Gastrocnemius medialis (tissue), 4 donors: ENCODE measurements around the gene GLI3. TPM values are rescaled to one million over a fixed set of nuclear protein-coding genes. Genes with fewer than 3 reads are reported as not detected.

Experiments used
- ATAC-seq, 2 donors: fragments of 150-250 bp; one replicate each; pipeline ENCODE4 v1.9.1; 2016
- DNase-seq, 2 donors: peaks; one replicate each; pipeline ENCODE4 v3.0.0-alpha.2; 2019
- H3K27ac ChIP-seq, 4 donors: fragments of 200-600 bp; sonication (generic); 1 replicate in 1 of 4; 2 replicates in 3 of 4; pipeline ENCODE4 v1.5.1; 2016 to 2018; ENCODE audit warnings: mild to moderate bottlenecking in 2 of 4, moderate library complexity in 1 of 4
- H3K27me3 ChIP-seq, 3 donors: fragments of 200-600 bp; sonication (generic) in 2 of 3; 1 replicate in 1 of 3; 2 replicates in 2 of 3; pipeline versions ENCODE4 v1.5.1 to v1.6.0; 2016 to 2019; ENCODE audit warnings: mild to moderate bottlenecking in 1 of 3, moderate library complexity in 1 of 3
- H3K36me3 ChIP-seq, 2 donors: fragments of 200-600 bp; sonication (generic) in 1 of 2; one replicate each; pipeline ENCODE4 v1.5.1; 2017 to 2018
- H3K4me1 ChIP-seq, 2 donors: fragments of 200-600 bp; sonication (generic) in 1 of 2; one replicate each; pipeline ENCODE4 v1.5.1; 2016 to 2017; ENCODE audit warnings: mild to moderate bottlenecking in 2 of 2
- H3K4me3 ChIP-seq, 4 donors: fragments of 200-600 bp; sonication (generic) in 3 of 4; 1 replicate in 1 of 4; 2 replicates in 3 of 4; pipeline ENCODE4 v1.5.1; 2016 to 2019; ENCODE audit warnings: mild to moderate bottlenecking in 2 of 4
- H3K9me3 ChIP-seq, 3 donors: fragments of 200-600 bp; sonication (generic) in 2 of 3; 1 replicate in 1 of 3; 2 replicates in 2 of 3; pipeline ENCODE4 v1.5.1; 2016 to 2019
- POLR2A ChIP-seq, 2 donors: fragments of 450-650 bp; IDR thresholded peaks; one replicate each; pipeline ENCODE4 v1.6.1; 2017; ENCODE audit warnings: antibody characterized with exemption in 2 of 2, mild to moderate bottlenecking in 2 of 2, moderate library complexity in 2 of 2
- in situ Hi-C, 4 donors: fragments of 200-750 bp; cut with MboI; loops; one replicate each; pipeline versions ENCODE4 v1.15.0 to v1.8.0; 2017; ENCODE audit warnings: low sequenced_read_pairs in 4 of 4
- intact Hi-C: fragments of 100-400 bp; cut with DNase I; formaldehyde crosslinking; loops from one replicate; pipeline ENCODE4 v1.15.1; 2023; ENCODE audit warnings: low total_unique reads
- total RNA-seq, 4 donors: library from RNA; depleted of rRNA; stranded (reverse); fragments of >200 nt; gene quantifications; one replicate each; pipeline versions ENCODE4 v1.1.0 to v1.2.3, GENCODE V29; 2016
- TF ChIP-seq, protein P1 (sequence below), 5 experiments: fragments of 450-650 bp in 3 of 5; fragments of 200-600 bp in 2 of 5; sonication (generic) in 2 of 5; IDR thresholded peaks in 4 of 5; conservative IDR thresholded peaks in 1 of 5; 1 replicate in 4 of 5; 2 replicates in 1 of 5; pipeline ENCODE4 v1.5.1; 2016 to 2019; ENCODE audit warnings: antibody characterized with exemption in 5 of 5, mild to moderate bottlenecking in 3 of 5, moderate library complexity in 3 of 5

GLI3 gene
- total RNA-seq, 4 donors from 2014 or later, result 0.46 to 1.6 (median 0.81) TPM

DNA sequence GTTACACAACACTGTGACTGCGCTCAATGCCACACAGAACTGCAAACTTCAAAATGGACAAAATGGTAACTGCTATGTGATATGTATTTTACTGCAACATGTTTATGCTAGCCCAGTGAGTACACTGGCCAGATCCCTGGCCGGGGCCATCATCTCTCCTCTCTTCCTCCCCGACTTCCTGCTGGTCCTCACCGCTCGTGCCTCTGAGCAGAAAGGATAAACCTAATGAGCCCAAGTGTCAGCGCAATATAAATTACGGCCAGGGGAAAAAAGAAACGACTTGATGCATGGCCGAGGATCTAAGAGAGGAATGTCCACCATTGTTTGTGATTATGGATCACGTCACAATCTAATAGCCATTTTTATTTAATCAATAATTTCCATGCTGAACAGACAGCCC is 225.2 kb downstream of the GLI3 start:
- H3K4me3 ChIP-seq, result no peak overlapping the region

GRCh38 chr7:42010751-42011150 is 226.3 kb downstream of the GLI3 start:
- Histone ChIP-seq H3K4me1 (no peaks in the 10 kb centered on the region), H3K9me3 (peaks cover 0 to 10% (median 4%) of the 10 kb centered on the region in 3 donors), H3K4me3 (no peak overlapping the region), H3K27me3 (no peaks in the 10 kb centered on the region), H3K27ac (no peak overlapping the region), H3K36me3 (no peaks in the 10 kb centered on the region)
- ATAC-seq (no peak), DNase-seq (no peak)
- no peak for TF ChIP-seq POLR2A (IDR thresholded peaks at IDR 0.05)
- TF ChIP-seq, protein P1, sequence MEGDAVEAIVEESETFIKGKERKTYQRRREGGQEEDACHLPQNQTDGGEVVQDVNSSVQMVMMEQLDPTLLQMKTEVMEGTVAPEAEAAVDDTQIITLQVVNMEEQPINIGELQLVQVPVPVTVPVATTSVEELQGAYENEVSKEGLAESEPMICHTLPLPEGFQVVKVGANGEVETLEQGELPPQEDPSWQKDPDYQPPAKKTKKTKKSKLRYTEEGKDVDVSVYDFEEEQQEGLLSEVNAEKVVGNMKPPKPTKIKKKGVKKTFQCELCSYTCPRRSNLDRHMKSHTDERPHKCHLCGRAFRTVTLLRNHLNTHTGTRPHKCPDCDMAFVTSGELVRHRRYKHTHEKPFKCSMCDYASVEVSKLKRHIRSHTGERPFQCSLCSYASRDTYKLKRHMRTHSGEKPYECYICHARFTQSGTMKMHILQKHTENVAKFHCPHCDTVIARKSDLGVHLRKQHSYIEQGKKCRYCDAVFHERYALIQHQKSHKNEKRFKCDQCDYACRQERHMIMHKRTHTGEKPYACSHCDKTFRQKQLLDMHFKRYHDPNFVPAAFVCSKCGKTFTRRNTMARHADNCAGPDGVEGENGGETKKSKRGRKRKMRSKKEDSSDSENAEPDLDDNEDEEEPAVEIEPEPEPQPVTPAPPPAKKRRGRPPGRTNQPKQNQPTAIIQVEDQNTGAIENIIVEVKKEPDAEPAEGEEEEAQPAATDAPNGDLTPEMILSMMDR (IDR thresholded peaks at IDR 0.05 in 4 of 5, conservative IDR thresholded peaks at IDR 0.05 in 1 of 5), result no peak
- in situ Hi-C loops (no loop called here), intact Hi-C loops (no loop called here)

More for the DNA sequence above, 225.2 kb downstream of the GLI3 start:
- no peak for DNase-seq
- no peaks in the 10 kb centered on the region for H3K4me1 ChIP-seq
- ATAC-seq, result no peak
- no peak overlapping the region for H3K27ac ChIP-seq
- no peaks in the 10 kb centered on the region for H3K36me3 ChIP-seq
- intact Hi-C loops (no loop called here), in situ Hi-C loops (no loop called here)
- TF ChIP-seq, protein P1 (IDR thresholded peaks at IDR 0.05 in 4 of 5, conservative IDR thresholded peaks at IDR 0.05 in 1 of 5), result no peak
- no peak for TF ChIP-seq POLR2A (IDR thresholded peaks at IDR 0.05)
- H3K27me3 ChIP-seq, result no peaks in the 10 kb centered on the region
- peaks cover 0 to 10% (median 4%) of the 10 kb centered on the region in 3 donors for H3K9me3 ChIP-seq

DNA sequence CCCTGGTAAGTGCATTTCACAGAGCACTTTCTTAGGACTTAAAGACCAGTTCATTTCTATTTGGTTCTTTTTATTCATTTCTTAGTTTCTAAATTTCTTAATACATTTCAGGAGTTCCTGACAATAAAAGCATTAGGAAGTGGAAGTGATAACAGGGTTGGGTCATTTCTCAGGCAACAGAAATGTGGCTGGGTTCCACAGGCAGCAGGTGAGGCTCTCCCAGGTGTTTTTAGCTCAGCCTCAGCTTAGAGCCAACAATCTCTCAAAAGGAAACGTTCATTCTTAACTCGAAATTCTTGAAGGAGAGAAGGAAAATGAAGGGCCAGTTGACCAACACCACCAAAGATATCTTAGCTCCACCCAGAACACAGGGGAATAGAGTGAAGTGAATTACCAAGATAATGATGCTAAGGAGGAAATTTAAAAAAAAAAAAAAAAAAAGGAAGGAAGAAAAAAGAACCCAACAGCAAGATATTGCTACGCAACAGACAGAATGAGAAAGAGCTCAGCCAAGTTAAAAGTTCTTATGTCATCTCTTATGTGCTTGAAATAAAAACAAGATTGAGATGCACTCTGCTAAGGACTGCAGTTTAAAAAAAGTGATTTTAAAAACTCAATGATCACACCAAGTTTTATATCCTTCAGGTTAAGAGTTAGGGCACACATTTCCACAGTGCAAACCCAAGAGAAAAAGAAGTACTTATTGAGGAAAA is 230.1 kb downstream of the GLI3 start:
- H3K27me3 ChIP-seq, result no peaks in the 10 kb centered on the region
- in situ Hi-C loops (no loop called here), intact Hi-C loops (no loop called here)
- no peak overlapping the region for H3K27ac ChIP-seq
- H3K4me3 ChIP-seq, result no peak overlapping the region
- no peaks in the 10 kb centered on the region for H3K9me3 ChIP-seq
- DNase-seq, result no peak
- H3K36me3 ChIP-seq, result no peaks in the 10 kb centered on the region
- H3K4me1 ChIP-seq, result no peaks in the 10 kb centered on the region
- ATAC-seq, result no peak
- no peak for TF ChIP-seq POLR2A (IDR thresholded peaks at IDR 0.05)
- TF ChIP-seq, protein P1 (IDR thresholded peaks at IDR 0.05 in 4 of 5, conservative IDR thresholded peaks at IDR 0.05 in 1 of 5), result no peak

DNA sequence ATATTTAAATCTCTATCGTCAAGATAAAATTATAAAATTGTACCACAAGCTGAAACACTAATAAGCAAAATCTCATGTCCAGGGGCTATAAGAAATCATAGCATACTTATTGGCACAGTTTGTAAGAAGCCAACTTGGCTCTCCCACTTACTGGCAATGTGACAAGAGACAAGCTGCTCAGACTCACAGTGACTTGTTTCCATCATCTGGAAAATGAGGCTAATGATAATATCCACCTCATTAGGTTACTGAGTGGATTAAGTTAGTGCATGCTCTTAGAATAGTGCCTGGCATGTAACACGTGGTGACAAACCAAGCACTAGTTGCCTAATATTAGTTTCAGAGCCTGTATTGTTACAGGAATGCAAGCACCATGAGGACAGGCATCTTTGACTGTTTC is 234.4 kb downstream of the GLI3 start:
- Histone ChIP-seq H3K27me3 (no peaks in the 10 kb centered on the region), H3K4me1 (no peaks in the 10 kb centered on the region), H3K4me3 (no peak overlapping the region), H3K27ac (no peak overlapping the region), H3K9me3 (no peaks in the 10 kb centered on the region), H3K36me3 (no peaks in the 10 kb centered on the region)
- intact Hi-C loops (no loop called here), in situ Hi-C loops (no loop called here)
- DNase-seq (no peak), ATAC-seq (no peak)
- TF ChIP-seq, protein P1 (IDR thresholded peaks at IDR 0.05 in 4 of 5, conservative IDR thresholded peaks at IDR 0.05 in 1 of 5), result no peak
- no peak for TF ChIP-seq POLR2A (IDR thresholded peaks at IDR 0.05)
